ENCODE measurements around the gene DPH7. TPM values are rescaled to one million over a fixed set of nuclear protein-coding genes. Genes with fewer than 3 reads are reported as not detected.
"Not testable (repeated sequence)": the region's sequence is repeated elsewhere in the genome, so short reads cannot be mapped to it uniquely, and the experiment has no call there.

DPH7 gene
- total RNA-seq, 1 experiment from 2014 or later: 58.4 TPM

GRCh38 chr9:137520614-137521404 lies 57.9 kb downstream of the DPH7 start:
- intact Hi-C loops (cut with micrococcal nuclease; ENCODE audit: unreplicated experiment): no loop called here
- ChIA-PET POLR2A (no interaction called here), CTCF (no interaction called here)
- Mint-ChIP-seq H3K27ac (ENCODE audit: unreplicated experiment) (no peak overlapping the region), H3K9me3 (ENCODE audit: unreplicated experiment) (no peaks in the 10 kb centered on the region), H3K4me3 (ENCODE audit: unreplicated experiment) (no peak overlapping the region), H3K4me1 (ENCODE audit: low read depth, unreplicated experiment) (no peaks in the 10 kb centered on the region), H3K27me3 (ENCODE audit: insufficient read depth, unreplicated experiment) (no peaks in the 10 kb centered on the region), H3K36me3 (ENCODE audit: insufficient read depth, unreplicated experiment) (no peaks in the 10 kb centered on the region)
- Histone ChIP-seq H3K27me3 (replicated peaks; ENCODE audit: control insufficient read depth, insufficient read depth, low read length) (no peaks in the 10 kb centered on the region), H3K4me3 (ENCODE audit: low read depth, low read length) (no peak overlapping the region), H3K4me1 (no peaks in the 10 kb centered on the region), H3K36me3 (ENCODE audit: control insufficient read depth, insufficient read depth, low read length) (no peaks in the 10 kb centered on the region), H3K9me3 (no peaks in the 10 kb centered on the region)
- no TSS peak for BruUV-seq (replicated peaks)
- no peak for DNase-seq
- no peak for TF ChIP-seq CTCF (IDR thresholded peaks at IDR 0.05; ENCODE audit: insufficient read depth in 1 of 2, low read depth in 1 of 2, low read length in 1 of 2, severe bottlenecking in 1 of 2, unreplicated experiment in 1 of 2)

- no peaks in the 10 kb centered on the region for H3K36me3 ChIP-seq (ENCODE audit: control insufficient read depth, insufficient read depth, low read length)
- H3K9me3 ChIP-seq: no peaks in the 10 kb centered on the region
- POLR2A ChIA-PET: no interaction called here
- CTCF ChIA-PET: no interaction called here
- Mint-ChIP-seq H3K4me3 (ENCODE audit: unreplicated experiment) (no peak overlapping the region), H3K4me1 (ENCODE audit: low read depth, unreplicated experiment) (no peaks in the 10 kb centered on the region), H3K27me3 (ENCODE audit: insufficient read depth, unreplicated experiment) (no peaks in the 10 kb centered on the region), H3K27ac (ENCODE audit: unreplicated experiment) (no peak overlapping the region), H3K36me3 (ENCODE audit: insufficient read depth, unreplicated experiment) (no peaks in the 10 kb centered on the region), H3K9me3 (ENCODE audit: unreplicated experiment) (no peaks in the 10 kb centered on the region)
- no peak for TF ChIP-seq CTCF (IDR thresholded peaks at IDR 0.05; ENCODE audit: insufficient read depth in 1 of 2, low read depth in 1 of 2, low read length in 1 of 2, severe bottlenecking in 1 of 2, unreplicated experiment in 1 of 2)
- H3K27me3 ChIP-seq (replicated peaks; ENCODE audit: control insufficient read depth, insufficient read depth, low read length): no peaks in the 10 kb centered on the region
- no peaks in the 10 kb centered on the region for H3K4me1 ChIP-seq
- no TSS peak for BruUV-seq (replicated peaks)
- H3K4me3 ChIP-seq (ENCODE audit: low read depth, low read length): no peak overlapping the region
- DNase-seq: no peak
- intact Hi-C loops (cut with micrococcal nuclease; ENCODE audit: unreplicated experiment): no loop called here
These were observed 59.2 kb downstream of the DPH7 start for GRCh38 chr9:137519553-137519952.

- H3K36me3 Mint-ChIP-seq (ENCODE audit: insufficient read depth, unreplicated experiment); H3K27ac Mint-ChIP-seq (ENCODE audit: unreplicated experiment); H3K4me1 ChIP-seq; DNase-seq; H3K4me1 Mint-ChIP-seq (ENCODE audit: low read depth, unreplicated experiment); POLR2A ChIA-PET; H3K4me3 Mint-ChIP-seq (ENCODE audit: unreplicated experiment); H3K9me3 Mint-ChIP-seq (ENCODE audit: unreplicated experiment); H3K4me3 ChIP-seq (ENCODE audit: low read depth, low read length); BruUV-seq (replicated peaks); H3K27me3 Mint-ChIP-seq (ENCODE audit: insufficient read depth, unreplicated experiment); H3K27me3 ChIP-seq (replicated peaks; ENCODE audit: control insufficient read depth, insufficient read depth, low read length); H3K36me3 ChIP-seq (ENCODE audit: control insufficient read depth, insufficient read depth, low read length); intact Hi-C loops (cut with micrococcal nuclease; ENCODE audit: unreplicated experiment); H3K9me3 ChIP-seq; CTCF ChIA-PET: not testable (repeated sequence)
These were observed 59.9 kb downstream of the DPH7 start for GRCh38 chr9:137518661-137519459.
